HUES64 (cell line): Measurements from ENCODE around the gene RBM28.

ENCODE experiments used
- H3K27ac ChIP-seq: 2 replicates; pipeline ENCODE4 v1.7.0; 2013; ENCODE audit warnings: low read depth, low read length, inconsistent platforms
- H3K27me3 ChIP-seq: 2 replicates; pipeline ENCODE4 v1.6.1; 2013; ENCODE audit warnings: mild to moderate bottlenecking, low read length; ENCODE audit not compliant: insufficient read depth
- H3K36me3 ChIP-seq: 2 replicates; pipeline ENCODE4 v1.6.1; 2013; ENCODE audit warnings: mild to moderate bottlenecking, low read length; ENCODE audit not compliant: insufficient read depth
- H3K4me1 ChIP-seq: 2 replicates; pipeline ENCODE4 v1.6.1; 2013; ENCODE audit warnings: mild to moderate bottlenecking, low read length, moderate library complexity; ENCODE audit not compliant: insufficient read depth
- H3K4me3 ChIP-seq: 2 replicates; pipeline ENCODE4 v1.5.1; 2013; ENCODE audit warnings: mild to moderate bottlenecking, low read length, moderate library complexity
- H3K9ac ChIP-seq: 2 replicates; pipeline ENCODE4 v1.6.1; 2013; ENCODE audit warnings: mild to moderate bottlenecking, low read depth, low read length
- H3K9me3 ChIP-seq: 2 replicates; pipeline ENCODE4 v1.6.1; 2013; ENCODE audit warnings: low read depth, low read length; ENCODE audit not compliant: insufficient read depth
- WGBS: fragments of 150-250, 120-280 bp; methylation state at CpG from one replicate; pipeline ENCODE4 v1.1.7; 2013; ENCODE audit warnings: missing lambda C conversion rate; 5-methylcytosine and 5-hydroxymethylcytosine counted together

The RBM28 gene

GRCh38 chr7:128385988-128386925 lies 42.5 kb upstream of the RBM28 start:
- no peak overlapping the region for H3K4me3 ChIP-seq
- H3K4me1 ChIP-seq = 0 out of 2 replicates have a peak, but pooled peaks cover 5% of the 10 kb centered on the region
- no peak overlapping the region for H3K9ac ChIP-seq
- WGBS = 91% methylated on average over 4 of the region's 4 CpGs
- peaks cover 15% of the 10 kb centered on the region for H3K27me3 ChIP-seq
- H3K27ac ChIP-seq = no peak overlapping the region
- no peaks in the 10 kb centered on the region for H3K36me3 ChIP-seq
- H3K9me3 ChIP-seq = no peaks in the 10 kb centered on the region

- H3K4me1 ChIP-seq = 0 out of 2 replicates have a peak, but pooled peaks cover 5% of the 10 kb centered on the region
- H3K27me3 ChIP-seq = peaks cover 15% of the 10 kb centered on the region
- 91% methylated on average over 6 of the region's 7 CpGs for WGBS
- no peaks in the 10 kb centered on the region for H3K36me3 ChIP-seq
- H3K4me3 ChIP-seq = no peak overlapping the region
- no peak overlapping the region for H3K27ac ChIP-seq
- H3K9me3 ChIP-seq = no peaks in the 10 kb centered on the region
- H3K9ac ChIP-seq = no peak overlapping the region
Measured at GRCh38 chr7:128384726-128385125, 41.0 kb upstream of the RBM28 start.

GRCh38 chr7:128383776-128384175 lies 40.1 kb upstream of the RBM28 start:
- Histone ChIP-seq H3K4me3 (no peak overlapping the region), H3K9me3 (no peaks in the 10 kb centered on the region), H3K4me1 (no peaks in the 10 kb centered on the region), H3K9ac (no peak overlapping the region), H3K36me3 (no peaks in the 10 kb centered on the region), H3K27me3 (peaks cover 13% of the 10 kb centered on the region), H3K27ac (no peak overlapping the region)
- 62% methylated on average over 1 of the region's 3 CpGs for WGBS

GRCh38 chr7:128381161-128381821 lies 37.6 kb upstream of the RBM28 start:
- Histone ChIP-seq H3K9ac (no peak overlapping the region), H3K27me3 (peaks cover 2% of the 10 kb centered on the region; the same call in 1 of the 2 replicates), H3K9me3 (no peaks in the 10 kb centered on the region), H3K36me3 (no peaks in the 10 kb centered on the region), H3K27ac (no peak overlapping the region), H3K4me1 (no peaks in the 10 kb centered on the region), H3K4me3 (no peak overlapping the region)
- 68% methylated on average over 19 of the region's 19 CpGs for WGBS

- Histone ChIP-seq H3K9me3 (no peaks in the 10 kb centered on the region), H3K4me3 (no peak overlapping the region), H3K27ac (no peak overlapping the region), H3K4me1 (no peaks in the 10 kb centered on the region), H3K27me3 (peaks cover 2% of the 10 kb centered on the region; the same call in 1 of the 2 replicates), H3K36me3 (no peaks in the 10 kb centered on the region), H3K9ac (no peak overlapping the region)
- WGBS = 65% methylated on average over 3 of the region's 3 CpGs
Measured at GRCh38 chr7:128380483-128381106, 36.9 kb upstream of the RBM28 start.

GRCh38 chr7:128379900-128380479 lies 36.3 kb upstream of the RBM28 start:
- no peaks in the 10 kb centered on the region for H3K4me1 ChIP-seq
- no peaks in the 10 kb centered on the region for H3K9me3 ChIP-seq
- H3K4me3 ChIP-seq = no peak overlapping the region
- no peak overlapping the region for H3K27ac ChIP-seq
- no peak overlapping the region for H3K9ac ChIP-seq
- 92% methylated on average over 6 of the region's 6 CpGs for WGBS
- peaks cover 2% of the 10 kb centered on the region; the same call in 1 of the 2 replicates for H3K27me3 ChIP-seq
- no peaks in the 10 kb centered on the region for H3K36me3 ChIP-seq

- H3K36me3 ChIP-seq = no peaks in the 10 kb centered on the region
- no peak overlapping the region for H3K9ac ChIP-seq
- H3K27me3 ChIP-seq = peaks cover 2% of the 10 kb centered on the region; the same call in 1 of the 2 replicates
- H3K9me3 ChIP-seq = no peaks in the 10 kb centered on the region
- WGBS = 79% methylated on average over 2 of the region's 2 CpGs
- no peak overlapping the region for H3K27ac ChIP-seq
- no peaks in the 10 kb centered on the region for H3K4me1 ChIP-seq
- H3K4me3 ChIP-seq = no peak overlapping the region
Measured at GRCh38 chr7:128378637-128379036, 34.9 kb upstream of the RBM28 start.

- Histone ChIP-seq H3K9ac (no peak overlapping the region), H3K4me1 (no peaks in the 10 kb centered on the region), H3K27me3 (peaks cover 2% of the 10 kb centered on the region; the same call in 1 of the 2 replicates), H3K36me3 (no peaks in the 10 kb centered on the region), H3K4me3 (no peak overlapping the region), H3K9me3 (no peaks in the 10 kb centered on the region), H3K27ac (no peak overlapping the region)
- WGBS = 94% methylated on average over 3 of the region's 3 CpGs
Measured at GRCh38 chr7:128376077-128376476, 32.4 kb upstream of the RBM28 start.

GRCh38 chr7:128374041-128374440 lies 30.3 kb upstream of the RBM28 start:
- Histone ChIP-seq H3K4me3 (no peak overlapping the region), H3K27ac (no peak overlapping the region), H3K36me3 (no peaks in the 10 kb centered on the region), H3K4me1 (no peaks in the 10 kb centered on the region), H3K9me3 (no peaks in the 10 kb centered on the region), H3K9ac (no peak overlapping the region), H3K27me3 (peaks cover 2% of the 10 kb centered on the region; the same call in 1 of the 2 replicates)
- 73% methylated on average over 1 of the region's 1 CpG for WGBS

GRCh38 chr7:128373606-128374005 lies 29.9 kb upstream of the RBM28 start:
- Histone ChIP-seq H3K27ac (no peak overlapping the region), H3K9ac (no peak overlapping the region), H3K9me3 (no peaks in the 10 kb centered on the region), H3K4me1 (no peaks in the 10 kb centered on the region), H3K4me3 (no peak overlapping the region), H3K36me3 (no peaks in the 10 kb centered on the region), H3K27me3 (peaks cover 2% of the 10 kb centered on the region; the same call in 1 of the 2 replicates)
- WGBS = 95% methylated on average over 2 of the region's 2 CpGs
